PC-9 (cell line): ENCODE measurements around the gene CLEC16A. TPM values are rescaled to one million over a fixed set of nuclear protein-coding genes. Genes with fewer than 3 reads are reported as not detected.

Source experiments
- BruUV-seq: library from RNA; stranded (reverse); fragments of 400-500 nt; replicated peaks from 2 replicates; lab custom pipeline; 2021; lab: Mats Ljungman, UMichigan
- CTCF ChIA-PET: fragments of 300-600 bp; sonication (Branson Sonifier 250); formaldehyde crosslinking; loops from one replicate; lab custom pipeline; 2022; ENCODE audit warnings: antibody characterized with exemption; lab: Charles Lee
- POLR2A ChIA-PET: fragments of 300-600 bp; sonication (Branson Sonifier 250); formaldehyde crosslinking; loops from one replicate; lab custom pipeline; 2022; ENCODE audit warnings: antibody characterized with exemption; ENCODE audit not compliant: unreplicated experiment; lab: Charles Lee
- DNase-seq, 2 experiments: peaks; one replicate each; pipeline versions ENCODE4 v3.0.0 to v3.0.0-alpha.2; 2015 to 2022; ENCODE audit warnings: mixed read lengths in 1 of 2
- H2AFZ ChIP-seq: fragments of 200-600 bp; sonication (generic); 2 replicates; pipeline ENCODE4 v1.8.1; 2017; ENCODE audit warnings: antibody characterized with exemption
- H3F3A ChIP-seq: fragments of 200-600 bp; sonication (generic); 2 replicates; pipeline ENCODE4 v1.8.1; 2017; ENCODE audit warnings: antibody characterized with exemption, mild to moderate bottlenecking, low read depth; ENCODE audit not compliant: insufficient read depth
- H3K27ac ChIP-seq: fragments of 200-600 bp; sonication (generic); 2 replicates; pipeline ENCODE4 v1.6.1; 2016; ENCODE audit warnings: mixed run types
- H3K27me3 ChIP-seq: fragments of 200-600 bp; sonication (generic); 2 replicates; pipeline ENCODE4 v1.6.1; 2016; ENCODE audit warnings: low read depth, mixed run types; ENCODE audit not compliant: insufficient read depth
- H3K36me3 ChIP-seq: fragments of 200-600 bp; sonication (generic); 2 replicates; pipeline ENCODE4 v1.6.1; 2016; ENCODE audit warnings: low read depth, mixed run types
- H3K4me1 ChIP-seq: fragments of 200-600 bp; sonication (generic); replicated peaks from 2 replicates; pipeline ENCODE4 v1.6.1; 2016; ENCODE audit warnings: mixed run types; ENCODE audit not compliant: insufficient read depth
- H3K4me2 ChIP-seq: fragments of 200-600 bp; sonication (generic); 2 replicates; pipeline ENCODE4 v1.6.1; 2017; ENCODE audit warnings: mixed run types
- H3K4me3 ChIP-seq: fragments of 200-600 bp; sonication (generic); 2 replicates; pipeline ENCODE4 v1.6.1; 2016; ENCODE audit warnings: mixed run types
- H3K79me2 ChIP-seq: fragments of 200-600 bp; sonication (generic); 2 replicates; pipeline ENCODE4 v1.6.1; 2017; ENCODE audit warnings: low read depth, mixed run types
- H3K9me2 ChIP-seq: fragments of 200-600 bp; sonication (generic); 2 replicates; pipeline ENCODE4 v1.8.1; 2017; ENCODE audit warnings: mild to moderate bottlenecking; ENCODE audit not compliant: insufficient read depth
- H3K9me3 ChIP-seq: fragments of 200-600 bp; sonication (generic); 2 replicates; pipeline ENCODE4 v1.8.1; 2016; ENCODE audit warnings: low read depth; ENCODE audit not compliant: insufficient read depth
- H4K20me1 ChIP-seq: fragments of 200-600 bp; sonication (generic); 2 replicates; pipeline ENCODE4 v1.8.1; 2017; ENCODE audit not compliant: insufficient read depth
- CTCF ChIP-seq: fragments of 200-600 bp; sonication (generic); conservative IDR thresholded peaks from 2 replicates; pipeline ENCODE4 v1.6.1; 2017; ENCODE audit warnings: mixed run types, antibody characterized with exemption, mild to moderate bottlenecking, moderate library complexity
- EZH2 ChIP-seq: fragments of 200-600 bp; sonication (generic); IDR thresholded peaks from 2 replicates; pipeline ENCODE4 v1.8.0; 2017; ENCODE audit warnings: antibody characterized with exemption, low read depth
- intact Hi-C: fragments of 100-400 bp; cut with micrococcal nuclease; formaldehyde crosslinking; loops from one replicate; pipeline ENCODE4 v1.10.0; 2022; ENCODE audit not compliant: unreplicated experiment
- total RNA-seq: library from RNA; stranded (reverse); gene quantifications from 2 replicates; pipeline ENCODE4 v1.2.3, GENCODE V29; 2021

Gene CLEC16A
- total RNA-seq, 1 experiment from 2014 or later = 34.9 TPM

GRCh38 chr16:11104168-11105037 lies 160.0 kb downstream of the CLEC16A start:
- no peaks in the 10 kb centered on the region for H3K79me2 ChIP-seq
- intact Hi-C loops = no loop called here
- peaks cover 23% of the 10 kb centered on the region; the same call in 1 of the 2 replicates for H3F3A ChIP-seq
- ChIA-PET CTCF (interaction anchor here (0.6 kb wide), 1 partner anchor 151 kb away, joined by 3 read pairs; no protein-coding TSS in a partner anchor), POLR2A (interaction anchor here (0.6 kb wide), 1 partner anchor 152 kb away, joined by 3 read pairs; the partner anchor contains the start of gene SOCS1)
- H3K36me3 ChIP-seq = no peaks in the 10 kb centered on the region
- no peak for DNase-seq
- no peak overlapping the region for H3K27ac ChIP-seq
- peaks cover 26% of the 10 kb centered on the region for H3K4me1 ChIP-seq
- H4K20me1 ChIP-seq = no peaks in the 10 kb centered on the region
- no peak overlapping the region for H2AFZ ChIP-seq
- TF ChIP-seq CTCF (no peak), EZH2 (no peak)
- no TSS peak for BruUV-seq
- H3K4me2 ChIP-seq = peak overlapping the region; percentile 33
- H3K9me2 ChIP-seq = no peaks in the 10 kb centered on the region
- no peaks in the 10 kb centered on the region for H3K9me3 ChIP-seq
- H3K27me3 ChIP-seq = no peaks in the 10 kb centered on the region
- no peak overlapping the region for H3K4me3 ChIP-seq

GRCh38 chr16:11105038-11105903 lies 160.9 kb downstream of the CLEC16A start:
- Histone ChIP-seq H3K27me3 (no peaks in the 10 kb centered on the region), H3K4me2 (peak overlapping the region; percentile 33; the same call in 1 of the 2 replicates), H3F3A (peaks cover 15% of the 10 kb centered on the region; the same call in 1 of the 2 replicates), H3K9me3 (no peaks in the 10 kb centered on the region), H3K4me3 (no peak overlapping the region), H3K4me1 (peaks cover 17% of the 10 kb centered on the region), H3K36me3 (no peaks in the 10 kb centered on the region), H3K79me2 (no peaks in the 10 kb centered on the region), H4K20me1 (no peaks in the 10 kb centered on the region), H3K27ac (no peak overlapping the region), H3K9me2 (no peaks in the 10 kb centered on the region), H2AFZ (no peak overlapping the region)
- TF ChIP-seq CTCF (no peak), EZH2 (no peak)
- POLR2A ChIA-PET = interaction anchor here (0.6 kb wide), 1 partner anchor 151 kb away, joined by 3 read pairs; the partner anchor contains the start of gene SOCS1
- no TSS peak for BruUV-seq
- peak in 1 of 2 experiments; percentile 81 for DNase-seq
- CTCF ChIA-PET = interaction anchor here (0.6 kb wide), 1 partner anchor 150 kb away, joined by 3 read pairs; no protein-coding TSS in a partner anchor
- intact Hi-C loops = no loop called here

- Histone ChIP-seq H3K4me3 (no peak overlapping the region), H3K4me2 (no peak overlapping the region), H3K9me2 (no peaks in the 10 kb centered on the region), H3K79me2 (no peaks in the 10 kb centered on the region), H4K20me1 (no peaks in the 10 kb centered on the region), H3K9me3 (no peaks in the 10 kb centered on the region), H3K27me3 (no peaks in the 10 kb centered on the region), H3F3A (peaks cover 11% of the 10 kb centered on the region; the same call in 1 of the 2 replicates), H3K36me3 (no peaks in the 10 kb centered on the region), H2AFZ (no peak overlapping the region), H3K4me1 (peaks cover 14% of the 10 kb centered on the region), H3K27ac (no peak overlapping the region)
- no peak for DNase-seq
- intact Hi-C loops = no loop called here
- TF ChIP-seq CTCF (no peak), EZH2 (no peak)
- POLR2A ChIA-PET = no interaction called here
- CTCF ChIA-PET = no interaction called here
- no TSS peak for BruUV-seq
Measured at GRCh38 chr16:11106726-11107125, 162.4 kb downstream of the CLEC16A start.
